AG10803 (cell line): ENCODE results near the gene WDTC1.

Source experiments
- DNase-seq: peaks from one replicate; pipeline ENCODE4 v3.0.0; 2010; ENCODE audit warnings: low read depth
- H3K4me3 ChIP-seq: 2 replicates; pipeline ENCODE4 v1.5.1; 2011; ENCODE audit warnings: mild to moderate bottlenecking, low read length, control low read depth
- CTCF ChIP-seq: conservative IDR thresholded peaks from 2 replicates; pipeline ENCODE4 v1.5.1; 2011; ENCODE audit warnings: mild to moderate bottlenecking, low read length, control low read depth, inconsistent platforms

WDTC1 gene

GRCh38 chr1:27316860-27317259, 82.4 kb downstream of the WDTC1 start:
- DNase-seq, result no peak
- no peak overlapping the region for H3K4me3 ChIP-seq
- TF ChIP-seq CTCF, result no peak

- H3K4me3 ChIP-seq, result no peak overlapping the region
- no peak for TF ChIP-seq CTCF
- no peak for DNase-seq
These were observed 83.7 kb downstream of the WDTC1 start for GRCh38 chr1:27318136-27318535.

- H3K4me3 ChIP-seq, result no peak overlapping the region
- no peak for TF ChIP-seq CTCF
- peak; percentile 81 for DNase-seq
These were observed 84.2 kb downstream of the WDTC1 start for GRCh38 chr1:27318596-27318995.

- TF ChIP-seq CTCF, result no peak
- DNase-seq, result peak; percentile 97
- peak within 1 kb of the TSS; percentile 100 for H3K4me3 ChIP-seq
These were observed 87.6 kb downstream of the WDTC1 start, which contains the start of gene TMEM222 for GRCh38 chr1:27321813-27322568. Gene TMEM222 (plus strand): TSS chr1:27322163. CDS start chr1:27322198, 35 bp downstream.

GRCh38 chr1:27322569-27323240, 88.3 kb downstream of the WDTC1 start:
- DNase-seq, result no peak
- TF ChIP-seq CTCF, result no peak
- H3K4me3 ChIP-seq, result peak overlapping the region; percentile 100

GRCh38 chr1:27325286-27325685, 90.9 kb downstream of the WDTC1 start:
- no peak for TF ChIP-seq CTCF
- DNase-seq, result no peak
- no peak overlapping the region for H3K4me3 ChIP-seq

GRCh38 chr1:27327964-27328363, 93.5 kb downstream of the WDTC1 start:
- no peak overlapping the region for H3K4me3 ChIP-seq
- TF ChIP-seq CTCF, result no peak
- DNase-seq, result no peak
